ENCODE measurements around the gene PRSS57.
"Not testable (repeated sequence)": the region's sequence is repeated elsewhere in the genome, so short reads cannot be mapped to it uniquely, and the experiment has no call there.

PRSS57 gene

DNA sequence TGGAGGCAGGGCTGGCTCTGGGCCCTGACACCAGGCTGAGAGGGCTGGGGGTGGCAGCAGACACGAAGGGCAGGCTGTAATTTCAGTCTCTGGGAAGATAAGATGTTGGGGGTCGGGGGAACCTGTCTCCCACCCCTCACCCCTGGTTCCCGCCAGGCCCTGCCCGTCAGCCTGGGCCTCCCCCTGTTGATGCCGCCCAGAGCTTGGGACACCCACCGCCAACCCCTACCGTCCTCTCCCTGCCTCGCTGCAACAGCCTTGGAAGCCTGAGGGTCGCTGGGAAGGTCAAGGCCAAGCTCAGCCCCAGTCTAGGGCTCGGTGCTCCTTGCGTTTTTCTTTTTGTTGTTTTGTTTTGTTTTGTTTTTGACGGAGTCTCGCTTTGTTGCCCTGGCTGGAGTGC, 28.0 kb upstream of the PRSS57 start:
- DNase-seq (ENCODE audit: low read depth): no peak

DNA sequence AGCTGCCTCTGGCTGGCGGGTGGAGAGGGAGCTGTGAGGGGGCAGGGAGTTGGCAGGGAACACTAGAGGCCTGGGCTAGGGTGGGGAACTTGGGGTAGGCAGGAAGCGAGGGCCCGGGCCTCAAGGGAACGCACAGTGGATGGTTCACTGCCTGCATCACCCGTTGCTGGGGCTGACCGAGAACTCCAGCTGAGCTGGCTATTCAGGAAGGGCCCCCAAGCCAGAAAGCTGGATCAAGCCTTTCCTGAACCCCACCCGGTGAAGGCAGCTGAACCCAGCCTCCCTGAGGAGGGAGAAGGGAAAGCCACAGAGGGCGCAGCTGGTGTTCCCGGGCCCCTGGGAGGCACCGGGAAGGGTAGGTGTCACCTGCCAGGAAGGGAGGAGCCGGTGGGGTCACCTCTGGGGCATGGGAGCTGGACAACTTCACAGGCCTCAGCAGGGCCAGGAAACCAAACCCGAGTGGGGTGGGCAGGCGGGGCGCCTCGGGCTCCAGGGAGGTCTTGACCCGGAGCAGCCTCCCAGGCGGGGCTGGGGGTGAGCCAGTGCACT, 27.4 kb upstream of the PRSS57 start:
- DNase-seq (ENCODE audit: low read depth): no peak

DNA sequence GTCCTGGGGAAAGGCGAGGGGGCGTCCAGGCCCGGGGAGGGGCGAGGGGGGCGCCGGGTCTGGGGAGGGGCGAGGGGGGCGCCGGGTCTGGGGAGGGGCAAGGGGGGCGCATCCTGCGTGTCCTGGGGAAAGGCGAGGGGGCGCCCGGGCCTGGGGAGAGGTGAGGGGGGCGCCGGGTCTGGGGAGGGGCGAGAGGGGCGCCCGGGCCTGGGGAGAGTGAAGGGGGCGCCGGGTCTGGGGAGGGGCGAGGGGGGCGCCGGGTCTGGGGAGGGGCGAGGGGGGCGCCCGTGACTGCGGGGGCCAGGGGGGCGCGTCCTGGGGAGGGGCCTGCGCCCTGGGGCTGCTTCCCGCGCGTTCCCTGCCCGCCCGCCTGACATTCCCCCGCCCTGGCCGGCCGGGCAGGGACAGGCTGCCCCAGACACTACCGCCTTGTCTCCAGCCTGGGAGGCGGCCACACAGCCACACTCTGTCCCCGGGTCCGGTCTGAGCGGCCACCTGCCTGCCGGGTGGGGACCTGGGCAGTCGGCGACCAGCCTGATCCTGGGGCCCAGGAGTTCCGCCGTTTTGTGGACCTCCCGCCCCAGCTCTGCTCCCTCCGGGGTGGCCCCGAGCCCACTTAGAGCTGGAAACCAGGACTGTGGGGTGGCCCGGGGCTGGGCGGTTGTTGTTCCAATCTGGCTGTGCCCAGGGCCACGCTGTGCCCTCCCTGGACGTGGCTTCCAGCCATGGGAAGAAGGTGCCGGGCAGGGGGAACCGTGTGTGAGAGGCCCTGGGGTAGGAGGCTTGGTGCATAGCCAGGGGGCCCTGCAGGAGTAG, 25.3 kb upstream of the PRSS57 start:
- no peak for DNase-seq (ENCODE audit: low read depth)

DNA sequence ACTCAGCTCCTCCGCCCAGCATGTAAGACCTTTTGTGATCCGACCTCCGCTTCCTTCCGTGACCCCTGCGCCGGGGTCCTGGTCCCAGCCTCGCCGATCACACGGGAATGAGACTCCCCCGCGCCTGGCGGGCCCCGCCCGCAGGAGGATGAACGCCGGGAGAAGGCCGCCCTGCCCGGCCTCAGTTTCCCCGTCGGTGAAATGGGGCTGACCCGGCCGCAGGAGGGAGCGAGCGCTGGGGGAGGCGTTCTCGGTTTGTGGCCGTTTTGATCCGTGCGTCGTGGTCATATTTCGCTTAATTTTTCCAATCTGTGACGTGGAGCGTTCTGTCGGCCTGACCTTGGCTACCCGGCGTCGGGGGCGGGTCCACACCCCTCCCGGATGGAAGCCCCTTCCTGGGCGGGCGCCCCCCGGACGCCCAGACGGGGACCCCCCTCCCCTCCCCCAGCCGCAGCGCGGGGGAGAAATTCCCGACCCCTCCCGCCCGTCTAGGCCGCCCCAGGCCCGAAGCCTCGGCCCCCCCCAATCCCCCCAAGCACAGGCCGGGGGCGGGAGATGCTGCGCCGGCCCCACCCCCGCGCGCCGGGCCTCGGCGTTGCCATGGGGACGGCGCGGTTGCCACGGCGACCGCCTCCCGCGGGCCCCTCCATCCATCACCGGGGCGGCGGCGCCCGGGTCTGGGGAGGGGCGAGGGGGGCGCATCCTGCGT, 24.5 kb upstream of the PRSS57 start:
- DNase-seq (ENCODE audit: low read depth): no peak

DNA sequence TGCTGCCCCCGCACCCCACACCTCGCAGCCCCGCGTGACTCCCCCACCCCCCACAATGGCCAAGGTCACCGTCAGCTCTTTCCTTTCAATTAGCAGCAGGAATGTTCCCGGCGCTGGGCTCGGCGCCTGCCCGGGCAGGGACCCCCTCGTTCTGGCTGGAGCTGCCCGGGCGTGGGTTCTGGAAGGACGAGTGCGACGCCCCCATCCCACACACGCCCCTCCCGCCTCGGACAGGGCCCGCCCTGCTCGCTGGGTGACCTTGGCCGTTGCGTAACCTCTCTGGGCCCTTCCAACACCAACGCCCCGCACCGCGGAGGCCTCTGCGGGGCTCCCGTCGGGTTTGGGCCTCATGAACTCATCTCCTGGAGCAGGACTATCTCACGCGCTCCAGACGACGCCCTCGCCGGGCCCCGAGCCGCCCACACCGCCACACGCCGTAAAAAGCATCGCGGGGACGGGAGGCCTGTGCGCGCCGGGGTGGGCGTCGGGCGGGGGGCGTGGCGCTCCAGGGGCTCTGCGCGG, 23.8 kb upstream of the PRSS57 start:
- no peak for DNase-seq (ENCODE audit: low read depth)

DNA sequence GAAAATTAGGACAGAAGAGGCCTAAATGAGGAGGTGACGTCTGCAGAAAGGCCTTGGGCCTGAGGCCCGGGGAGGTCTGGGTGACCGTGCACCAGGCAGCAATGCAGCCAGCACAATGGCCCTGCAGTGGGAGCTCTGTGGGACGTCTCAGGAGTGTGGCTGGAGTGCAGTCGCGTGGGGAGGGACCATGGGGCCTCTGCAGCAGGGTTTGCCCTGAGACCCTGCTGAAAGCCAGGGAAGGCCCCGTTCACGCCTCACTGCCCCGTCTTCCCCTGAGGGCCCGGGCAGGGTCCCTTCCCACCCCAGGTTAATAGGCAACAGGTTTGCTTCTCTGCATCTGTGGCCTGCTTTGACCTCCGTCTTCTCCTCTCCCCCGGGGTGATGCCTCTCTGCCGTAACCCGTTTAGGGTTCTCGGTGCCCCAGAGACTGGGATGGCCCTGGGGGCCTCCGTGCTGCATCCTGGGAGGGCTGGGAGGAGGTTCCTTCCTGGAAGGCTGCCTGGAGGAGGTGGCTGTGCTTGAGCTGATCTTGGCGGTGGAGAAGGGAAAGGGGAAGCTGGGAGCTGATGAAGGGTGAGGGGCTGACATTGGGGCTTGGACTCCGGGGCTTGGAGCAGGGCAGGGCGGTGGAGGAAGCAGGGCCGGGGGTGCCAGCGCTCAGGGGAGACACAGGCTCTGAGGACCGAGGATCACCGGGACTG, 23.1 kb upstream of the PRSS57 start:
- no peak for DNase-seq (ENCODE audit: low read depth)

DNA sequence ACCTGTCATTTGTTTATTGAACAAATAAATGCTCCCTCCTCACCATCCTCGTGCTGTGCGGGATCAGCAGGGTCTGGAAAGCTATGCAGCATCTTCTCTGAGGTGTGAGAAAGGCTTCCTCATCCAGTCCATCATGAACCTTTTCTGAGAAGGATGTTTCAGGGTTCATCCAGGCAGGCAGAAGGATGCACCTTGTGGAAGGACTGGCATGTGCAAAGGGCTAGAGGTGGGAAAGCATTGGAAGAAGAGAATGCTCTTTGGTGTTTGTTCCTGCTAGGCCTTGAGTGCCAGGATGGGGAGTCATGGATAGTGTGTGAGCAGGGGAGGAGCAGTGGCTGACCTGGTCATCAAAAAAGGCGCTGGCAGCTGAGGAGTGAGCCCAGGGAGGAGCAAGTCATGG, 20.1 kb upstream of the PRSS57 start:
- no peak for DNase-seq (ENCODE audit: low read depth)

DNA sequence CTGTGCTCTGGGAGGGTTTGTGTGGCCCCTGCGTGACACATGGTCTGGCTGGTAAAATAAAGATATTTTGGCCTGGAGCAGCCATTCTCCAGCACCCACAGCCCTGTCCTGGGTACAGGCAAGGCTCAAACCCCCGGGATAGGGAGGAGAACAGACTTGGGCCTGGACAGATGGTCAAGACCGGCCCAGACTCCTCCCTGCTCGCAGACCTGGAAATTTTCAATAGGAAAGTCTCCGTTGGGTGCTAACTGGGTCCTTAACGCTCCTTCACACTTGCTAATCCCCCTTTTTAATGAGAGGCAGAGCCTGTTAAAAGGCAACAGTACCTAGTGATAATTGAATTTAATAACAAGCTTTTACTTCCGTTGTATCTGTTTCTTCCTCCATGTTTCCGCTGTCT, 16.0 kb upstream of the PRSS57 start:
- DNase-seq (ENCODE audit: low read depth): no peak

DNA sequence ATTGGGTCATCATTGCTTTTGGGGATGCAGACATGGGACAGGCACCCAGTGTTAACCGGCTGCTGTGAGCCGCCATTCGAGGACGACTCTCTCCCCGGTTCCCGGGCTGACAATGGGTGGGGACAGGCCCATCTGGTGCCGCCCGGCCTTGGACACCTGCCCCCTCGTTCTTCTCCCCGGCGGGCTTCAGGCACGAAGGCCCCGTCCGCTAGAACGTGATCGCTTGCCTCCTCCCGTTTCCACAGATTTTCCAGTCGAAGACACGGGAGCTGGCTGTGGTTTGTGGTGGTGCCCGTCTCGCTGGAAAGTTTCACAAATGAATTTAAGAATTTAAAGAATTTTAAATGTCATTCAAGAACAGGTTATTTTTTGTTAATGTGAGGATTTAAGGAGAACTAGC, 15.5 kb upstream of the PRSS57 start:
- DNase-seq (ENCODE audit: low read depth): no peak

DNA sequence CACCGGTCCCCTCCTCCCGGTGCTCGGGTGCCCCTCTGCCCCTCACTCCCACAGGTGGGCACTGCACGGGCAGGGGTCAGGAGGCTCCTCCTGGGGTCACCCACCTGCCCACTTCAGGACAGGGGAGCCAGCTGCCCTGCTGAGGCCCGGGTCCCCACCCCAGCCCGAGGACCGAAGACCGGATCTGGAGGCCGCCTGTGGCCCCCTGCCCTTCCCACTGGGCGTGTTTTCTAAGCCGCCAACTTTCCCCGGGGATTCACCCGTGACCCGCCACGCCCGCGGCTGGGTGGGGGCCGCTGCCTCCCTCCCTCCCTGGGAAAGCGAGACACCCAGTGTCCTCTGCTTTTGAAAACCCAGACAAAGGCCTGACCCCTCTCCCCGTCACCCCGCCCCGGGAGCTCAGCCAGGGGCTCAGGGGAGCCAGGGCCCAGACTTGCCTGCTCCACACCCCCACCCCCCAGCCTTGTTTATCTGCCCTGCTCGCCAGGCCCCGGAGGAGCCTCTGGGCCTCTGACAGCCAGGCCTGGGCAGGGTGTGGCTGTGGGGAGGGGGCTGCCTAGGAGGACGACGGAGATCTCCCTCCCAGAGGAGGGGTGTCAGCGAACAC, 14.8 kb upstream of the PRSS57 start:
- no peak for DNase-seq (ENCODE audit: low read depth)

DNA sequence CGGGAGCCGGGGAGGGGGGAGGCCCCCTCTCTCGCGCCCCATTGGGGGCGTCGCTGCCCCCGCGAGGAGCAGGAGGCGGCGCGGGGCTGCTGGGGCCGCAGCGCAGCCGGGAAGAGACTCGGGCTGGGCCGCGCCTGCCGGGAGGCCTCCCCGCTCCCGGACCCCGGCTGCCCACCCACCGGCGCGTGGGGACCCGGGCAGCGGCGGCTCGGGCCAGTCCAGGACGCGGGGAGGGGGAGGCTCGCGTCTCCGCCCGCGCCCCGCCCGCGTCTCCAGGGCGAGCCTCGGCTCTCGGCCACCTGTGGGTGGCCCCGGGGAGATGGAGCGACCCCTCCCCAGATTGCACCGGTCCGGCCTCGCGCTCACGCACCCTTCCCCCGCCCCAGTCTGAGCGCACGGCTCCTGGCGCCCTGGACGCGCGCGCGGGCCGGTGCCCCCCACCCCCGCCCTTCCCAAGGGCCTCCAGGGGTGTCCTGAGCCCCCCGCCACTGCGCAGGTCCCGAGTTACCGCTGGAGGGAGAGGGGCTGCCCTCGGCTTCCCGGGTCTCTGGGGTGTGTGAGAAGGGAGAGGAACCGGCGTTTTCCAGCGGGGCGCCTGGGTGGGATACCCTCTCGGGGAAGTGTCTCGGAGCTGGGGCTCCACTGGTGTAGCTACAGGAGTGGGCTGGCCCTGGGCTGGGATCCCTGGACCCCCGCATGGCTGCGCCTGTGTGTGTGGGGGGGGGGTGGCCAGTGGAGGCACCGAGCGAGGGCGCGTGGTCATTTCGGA, 14.1 kb upstream of the PRSS57 start:
- DNase-seq (ENCODE audit: low read depth): no peak

DNA sequence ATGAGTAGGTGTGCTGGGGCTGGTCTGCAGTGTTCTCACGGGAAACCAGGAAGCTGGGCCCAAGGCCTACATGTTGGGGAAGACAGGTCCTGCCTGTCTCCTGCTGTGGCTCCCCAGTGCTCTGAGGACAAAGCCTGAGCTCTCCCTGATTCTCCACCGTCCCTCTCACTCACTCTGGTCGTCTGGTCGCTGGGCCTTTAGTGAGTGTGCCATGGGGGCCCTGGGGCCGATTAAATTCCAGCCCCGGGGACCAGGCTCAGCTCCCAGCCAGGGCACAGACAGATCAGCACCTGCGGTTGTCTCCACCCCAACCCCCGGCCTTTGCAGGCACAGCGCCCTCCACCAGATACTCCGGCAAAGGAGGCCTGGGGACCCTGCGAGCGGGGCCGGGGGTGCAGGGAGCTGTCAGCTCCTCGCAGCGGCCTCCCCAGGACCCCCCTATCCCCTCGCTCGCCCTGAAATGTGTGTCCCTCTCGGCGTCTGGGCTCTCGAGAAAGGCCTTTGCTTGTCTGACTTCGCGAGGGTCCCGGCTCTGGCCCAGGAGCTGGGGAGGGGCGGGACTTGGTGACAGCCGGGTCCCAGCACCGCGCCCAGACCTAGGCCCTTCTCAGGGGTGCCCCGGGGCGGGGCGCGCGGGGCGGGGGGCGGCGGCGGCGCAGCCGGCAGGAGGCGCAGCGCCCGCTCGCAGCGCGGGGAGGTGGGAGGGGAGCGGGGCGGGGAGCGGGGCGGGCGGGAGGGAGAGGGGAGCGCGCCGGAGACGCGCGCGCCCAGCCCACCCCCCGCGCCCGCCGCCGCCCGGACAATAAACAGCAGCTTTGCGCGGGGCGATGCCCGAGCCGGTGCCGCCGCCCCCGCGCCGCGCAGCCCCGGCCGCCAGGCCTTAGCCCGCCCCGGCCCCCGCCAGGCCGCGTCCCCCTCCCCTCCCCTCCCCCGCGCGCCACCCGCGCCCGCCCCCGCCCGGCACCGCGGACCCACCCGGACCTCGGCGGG, 13.2 kb upstream of the PRSS57 start, which contains the start of gene PALM:
PALM (plus strand) TSS at position 782 of the 990 bp plus-strand sequence. CDS start 212 bp downstream, outside the sequence.
- no peak for DNase-seq (ENCODE audit: low read depth)

DNA sequence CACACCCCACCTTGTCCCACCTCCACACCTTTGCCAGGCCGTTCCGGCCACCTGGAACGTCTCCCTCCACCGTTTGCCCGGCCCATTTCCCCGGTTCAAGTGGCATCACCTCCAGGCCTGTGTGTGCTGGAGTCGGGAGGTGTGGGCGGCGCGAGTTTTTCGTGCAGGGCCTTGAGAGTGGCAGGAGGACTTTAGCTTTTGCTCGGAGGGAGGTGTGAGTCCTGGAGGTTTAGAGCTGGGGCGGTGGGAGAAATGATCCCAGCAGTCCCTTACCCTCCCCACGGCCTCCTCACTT, 9.1 kb upstream of the PRSS57 start:
- no peak for DNase-seq (ENCODE audit: low read depth)

DNA sequence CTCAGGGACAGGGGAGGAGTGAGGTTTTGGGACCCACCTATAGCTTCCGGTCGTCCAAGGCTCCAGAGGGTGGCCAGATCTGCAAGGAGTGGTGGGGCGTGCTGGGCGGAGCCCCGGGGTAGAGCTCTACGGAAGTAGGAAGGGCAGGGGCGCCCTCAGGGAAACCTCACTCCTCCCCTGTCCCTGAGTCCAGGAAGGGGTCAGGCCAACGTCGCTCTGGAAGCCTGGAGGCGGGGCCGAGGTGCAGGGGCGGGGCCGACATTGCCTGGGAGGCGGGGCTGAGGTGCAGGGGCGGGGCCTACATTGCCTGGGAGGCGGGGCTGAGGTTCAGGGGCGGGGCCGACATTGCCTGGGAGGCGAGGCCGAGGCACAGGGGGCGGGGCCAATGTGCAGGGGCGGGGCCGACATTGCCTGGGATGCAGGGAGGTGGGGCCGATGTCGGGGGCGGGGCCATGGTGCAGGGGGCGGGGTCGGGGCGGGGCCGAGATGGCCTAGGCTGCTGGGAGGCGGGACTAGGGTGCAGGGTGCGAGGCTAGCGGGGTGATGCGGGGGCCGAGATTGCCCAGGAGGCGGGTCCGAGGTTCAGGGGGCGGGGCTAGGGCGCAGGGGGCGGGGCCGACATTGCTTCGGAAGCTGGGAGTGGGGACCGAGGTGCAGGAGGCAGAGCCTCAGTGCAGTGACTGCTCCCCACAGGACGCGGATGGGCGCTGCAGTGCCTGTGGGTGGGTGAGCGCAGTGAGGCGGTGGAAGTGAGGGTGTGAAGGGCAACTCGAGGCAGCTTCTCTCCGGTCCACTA, 8.6 kb upstream of the PRSS57 start:
- peak; percentile 46 for DNase-seq (ENCODE audit: low read depth)

DNA sequence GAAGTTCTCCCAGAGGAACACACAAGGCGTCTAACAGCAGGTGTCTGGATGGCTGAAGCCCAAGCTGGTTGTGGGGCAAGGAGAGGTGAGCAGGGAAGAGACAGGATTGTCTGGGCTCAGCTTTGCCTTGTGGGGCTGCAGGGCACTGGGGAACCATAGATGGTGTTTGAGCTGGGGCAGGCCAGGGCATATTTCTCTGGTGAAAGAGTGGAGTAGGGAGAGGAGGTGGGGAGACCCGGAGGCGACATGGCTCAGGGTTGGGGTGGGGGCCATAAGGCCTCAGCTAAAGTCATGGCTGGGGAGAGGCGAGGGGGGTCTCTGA, 8.0 kb upstream of the PRSS57 start:
- no peak for DNase-seq (ENCODE audit: low read depth)

DNA sequence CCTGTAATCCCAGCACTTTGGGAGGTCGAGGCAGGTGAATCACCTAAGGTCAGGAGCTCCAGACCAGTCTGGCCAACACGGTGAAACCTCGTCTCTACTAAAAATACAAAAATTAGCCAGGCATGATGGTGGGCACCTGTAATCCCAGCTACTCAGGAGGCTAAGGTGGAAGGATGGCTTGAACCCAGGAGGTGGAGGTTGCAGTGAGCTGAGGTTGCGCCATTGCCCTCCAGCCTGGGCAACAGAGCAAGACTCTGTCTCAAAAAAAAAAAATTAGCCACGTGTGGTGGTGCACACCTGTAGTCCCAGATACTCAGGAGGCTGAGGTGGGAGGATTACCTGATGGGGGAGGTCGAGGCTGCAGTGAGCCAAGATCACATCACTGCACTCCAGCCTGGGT, 7.6 kb upstream of the PRSS57 start:
- not testable (repeated sequence) for DNase-seq (ENCODE audit: low read depth)

DNA sequence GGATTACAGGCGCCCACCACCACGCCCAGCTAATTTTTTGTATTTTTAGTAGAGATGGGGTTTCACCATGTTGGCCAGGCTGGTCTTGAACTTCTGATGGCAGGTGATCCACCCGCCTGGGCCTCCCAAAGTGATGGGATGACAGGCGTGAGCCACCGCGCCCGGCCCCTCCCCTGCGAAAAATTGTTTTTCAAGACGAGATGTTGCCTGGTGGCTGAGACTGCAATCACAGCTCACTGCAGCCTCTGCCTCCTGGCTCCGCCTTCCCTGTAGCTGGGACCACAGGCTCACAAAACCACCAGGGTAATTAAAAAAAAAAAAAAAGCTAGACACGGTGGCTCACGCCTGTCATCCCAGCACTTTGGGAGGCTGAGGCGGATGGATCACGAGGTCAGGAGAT, 4.6 kb upstream of the PRSS57 start:
- not testable (repeated sequence) for DNase-seq (ENCODE audit: low read depth)

DNA sequence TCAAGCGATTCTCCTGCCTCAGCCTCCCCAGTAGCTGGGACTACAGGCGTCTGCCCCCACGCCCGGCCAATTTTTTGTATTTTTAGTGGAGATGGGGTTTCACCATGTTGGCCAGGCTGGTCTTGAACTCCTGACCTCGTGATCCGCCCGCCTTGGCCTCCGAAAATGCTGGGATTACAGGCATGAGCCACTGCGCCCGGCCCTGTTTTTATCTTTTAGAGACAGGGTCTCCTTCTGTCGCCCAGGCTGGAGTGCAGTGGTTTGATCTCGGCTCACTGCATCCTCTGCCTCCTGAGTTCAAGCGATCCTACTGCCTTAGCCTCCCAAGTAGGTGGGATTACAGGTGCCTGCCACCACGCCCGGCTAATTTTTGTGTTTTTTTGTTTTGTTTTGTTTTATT, 3.3 kb upstream of the PRSS57 start:
- DNase-seq (ENCODE audit: low read depth): not testable (repeated sequence)

Data from stimulated activated CD8-positive, alpha-beta memory T cell treated with anti-CD3 and anti-CD28 coated beads, Interleukin-7, amount 100 ng/mL, for 24 hours (primary cell).